ENCODE data around the gene PRKCD.

Gene PRKCD

DNA sequence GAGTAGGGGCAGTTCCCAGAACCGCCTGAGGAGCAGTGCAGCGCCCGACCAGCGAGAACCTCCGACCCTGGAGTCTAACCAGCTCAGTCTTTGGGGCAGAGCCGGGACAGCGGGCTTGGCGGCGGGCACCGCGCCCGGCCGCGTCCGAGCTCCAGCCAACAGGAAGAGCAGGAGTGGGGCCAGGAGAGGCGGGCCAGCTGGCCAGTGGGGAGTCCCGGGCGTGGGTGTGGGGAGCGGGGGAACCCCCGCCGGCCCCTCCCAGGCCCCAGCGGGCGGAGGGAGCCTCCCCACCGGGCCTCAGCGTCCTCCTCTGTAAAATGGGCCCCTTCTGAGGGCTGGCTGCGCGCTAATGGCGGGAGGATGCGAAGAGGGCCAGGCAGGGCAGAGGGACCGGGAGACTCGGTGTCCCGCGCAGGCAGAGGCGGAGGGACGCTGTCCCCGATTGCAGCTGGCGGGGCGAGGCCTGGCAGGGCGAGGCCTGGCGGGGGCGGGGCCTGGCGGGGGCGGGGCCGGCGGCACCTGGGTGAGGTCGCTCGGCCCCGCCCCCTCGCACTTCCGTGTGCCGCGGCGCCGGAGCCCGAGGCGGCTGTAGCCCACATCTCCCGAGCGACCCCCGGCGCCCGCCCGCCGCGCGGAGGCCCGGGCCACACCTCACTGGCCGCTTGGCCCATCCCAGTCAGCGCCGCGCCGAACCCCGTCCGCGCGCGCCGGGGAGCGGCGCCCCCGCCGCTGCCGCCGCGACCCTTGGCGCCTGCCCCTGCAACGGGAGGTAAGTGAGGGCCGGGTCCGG lies at the start of gene PRKCD:
Gene PRKCD, plus strand, starts transcription at position 550 of the 790 bp plus-strand sequence. CDS start 17,214 bp downstream, outside the sequence.
- Mint-ChIP-seq H3K4me1 (peaks cover 62% of the 10 kb centered on the region), H3K9me3 (no peaks in the 10 kb centered on the region), H3K27ac (no peak within 1 kb of the TSS), H3K4me3 (peak within 1 kb of the TSS; percentile 92), H3K36me3 (ENCODE audit: low read depth) (no peaks in the 10 kb centered on the region), H3K27me3 (ENCODE audit: low read depth, poor library complexity) (peaks cover 15% of the 10 kb centered on the region)
- TF ChIP-seq, protein P1, sequence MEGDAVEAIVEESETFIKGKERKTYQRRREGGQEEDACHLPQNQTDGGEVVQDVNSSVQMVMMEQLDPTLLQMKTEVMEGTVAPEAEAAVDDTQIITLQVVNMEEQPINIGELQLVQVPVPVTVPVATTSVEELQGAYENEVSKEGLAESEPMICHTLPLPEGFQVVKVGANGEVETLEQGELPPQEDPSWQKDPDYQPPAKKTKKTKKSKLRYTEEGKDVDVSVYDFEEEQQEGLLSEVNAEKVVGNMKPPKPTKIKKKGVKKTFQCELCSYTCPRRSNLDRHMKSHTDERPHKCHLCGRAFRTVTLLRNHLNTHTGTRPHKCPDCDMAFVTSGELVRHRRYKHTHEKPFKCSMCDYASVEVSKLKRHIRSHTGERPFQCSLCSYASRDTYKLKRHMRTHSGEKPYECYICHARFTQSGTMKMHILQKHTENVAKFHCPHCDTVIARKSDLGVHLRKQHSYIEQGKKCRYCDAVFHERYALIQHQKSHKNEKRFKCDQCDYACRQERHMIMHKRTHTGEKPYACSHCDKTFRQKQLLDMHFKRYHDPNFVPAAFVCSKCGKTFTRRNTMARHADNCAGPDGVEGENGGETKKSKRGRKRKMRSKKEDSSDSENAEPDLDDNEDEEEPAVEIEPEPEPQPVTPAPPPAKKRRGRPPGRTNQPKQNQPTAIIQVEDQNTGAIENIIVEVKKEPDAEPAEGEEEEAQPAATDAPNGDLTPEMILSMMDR (IDR thresholded peaks at IDR 0.05), result no peak
- DNase-seq, result peak; percentile 82

GRCh38 chr3:53111822-53112221 lies 49.2 kb upstream of the PRKCD start:
- Mint-ChIP-seq H3K9me3 (no peaks in the 10 kb centered on the region), H3K36me3 (ENCODE audit: low read depth) (peaks cover 37% of the 10 kb centered on the region), H3K4me1 (peaks cover 4% of the 10 kb centered on the region), H3K4me3 (no peak overlapping the region), H3K27me3 (ENCODE audit: low read depth, poor library complexity) (peaks cover 2% of the 10 kb centered on the region), H3K27ac (no peak overlapping the region)
- TF ChIP-seq, protein P1 (IDR thresholded peaks at IDR 0.05), result no peak
- DNase-seq, result no peak

DNA sequence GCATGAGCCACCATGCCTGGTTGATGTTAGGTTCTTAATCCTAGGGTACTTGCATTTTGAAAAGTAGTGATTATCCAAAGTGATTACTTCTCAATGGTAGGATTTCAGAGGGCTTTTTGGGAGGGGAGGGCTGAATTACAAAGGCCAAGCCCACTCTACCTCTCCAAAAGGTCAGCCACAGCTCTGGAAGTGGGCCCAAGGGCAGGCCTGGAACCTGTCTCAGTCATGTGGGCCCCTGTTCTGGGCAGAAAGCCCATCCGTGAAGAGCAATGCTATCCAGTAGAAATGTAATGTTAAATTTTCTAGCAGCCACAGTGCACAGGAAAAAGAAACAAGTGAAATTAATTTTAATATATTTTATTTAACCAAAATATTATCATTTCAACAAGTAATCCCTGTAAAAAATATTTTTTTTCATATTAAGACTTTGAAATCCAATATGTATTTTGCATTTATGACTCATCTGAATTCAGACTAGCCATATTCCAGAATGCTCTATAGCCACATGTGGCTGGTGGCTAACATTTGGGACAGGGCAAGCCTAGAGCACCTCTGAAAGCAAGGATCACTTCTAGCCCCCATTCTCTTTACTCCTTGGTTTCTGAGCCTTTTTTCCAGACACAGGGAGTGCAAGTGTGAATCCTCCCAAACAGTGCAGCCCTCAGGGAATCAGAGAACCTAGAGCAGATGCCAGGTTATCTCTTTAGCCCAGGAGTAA lies 47.6 kb upstream of the PRKCD start:
- TF ChIP-seq, protein P1 (IDR thresholded peaks at IDR 0.05), result no peak
- no peak overlapping the region for H3K4me3 Mint-ChIP-seq
- peaks cover 2% of the 10 kb centered on the region for H3K27me3 Mint-ChIP-seq (ENCODE audit: low read depth, poor library complexity)
- peaks cover 32% of the 10 kb centered on the region for H3K36me3 Mint-ChIP-seq (ENCODE audit: low read depth)
- DNase-seq, result no peak
- H3K27ac Mint-ChIP-seq, result no peak overlapping the region
- peaks cover 4% of the 10 kb centered on the region for H3K4me1 Mint-ChIP-seq
- no peaks in the 10 kb centered on the region for H3K9me3 Mint-ChIP-seq

- H3K36me3 Mint-ChIP-seq (ENCODE audit: low read depth), result peaks cover 29% of the 10 kb centered on the region
- H3K27ac Mint-ChIP-seq, result no peak overlapping the region
- H3K27me3 Mint-ChIP-seq (ENCODE audit: low read depth, poor library complexity), result no peaks in the 10 kb centered on the region
- no peaks in the 10 kb centered on the region for H3K9me3 Mint-ChIP-seq
- peak; percentile 84 for DNase-seq
- H3K4me1 Mint-ChIP-seq, result peaks cover 4% of the 10 kb centered on the region
- no peak overlapping the region for H3K4me3 Mint-ChIP-seq
- TF ChIP-seq, protein P1 (IDR thresholded peaks at IDR 0.05), result peak; percentile 90
Measured at GRCh38 chr3:53114011-53114400, 47.0 kb upstream of the PRKCD start.

DNA sequence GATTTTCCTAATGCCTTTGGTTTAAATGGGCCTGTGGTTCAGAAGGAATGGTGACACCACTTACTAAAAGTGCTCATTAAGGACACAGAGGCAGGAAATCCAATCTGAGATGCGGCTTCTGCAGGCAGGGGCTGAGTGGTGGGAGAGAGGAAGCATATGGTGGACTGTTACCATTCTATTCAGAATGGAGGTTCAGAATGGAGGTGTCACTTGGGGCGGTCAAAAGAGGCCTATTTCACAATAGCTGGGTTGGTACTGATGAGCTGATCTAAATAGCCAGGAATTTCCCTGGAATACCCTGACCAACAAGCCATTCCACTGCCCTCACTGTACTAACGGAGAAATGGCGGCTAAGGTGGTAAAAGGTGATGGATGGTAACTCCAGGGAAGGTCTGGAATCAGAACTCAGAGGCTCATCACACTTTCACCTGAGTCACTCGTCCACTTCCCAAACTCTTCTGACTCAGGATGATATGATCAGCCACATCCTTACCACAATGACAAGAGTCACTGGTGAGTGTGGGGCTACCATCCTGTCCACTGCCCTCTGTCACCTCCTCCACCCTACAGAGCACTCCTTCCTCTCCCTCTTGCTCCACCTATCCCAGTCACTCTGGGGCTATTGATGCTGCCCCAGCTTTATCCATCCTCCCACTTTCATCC lies 46.5 kb upstream of the PRKCD start:
- Mint-ChIP-seq H3K27ac (no peak overlapping the region), H3K4me3 (no peak overlapping the region), H3K4me1 (peaks cover 4% of the 10 kb centered on the region), H3K27me3 (ENCODE audit: low read depth, poor library complexity) (no peaks in the 10 kb centered on the region), H3K36me3 (ENCODE audit: low read depth) (peaks cover 24% of the 10 kb centered on the region), H3K9me3 (no peaks in the 10 kb centered on the region)
- TF ChIP-seq, protein P1 (IDR thresholded peaks at IDR 0.05), result no peak
- DNase-seq, result no peak

All from nephron progenitor cell (in vitro differentiated cells).